Neural crest cell (in vitro differentiated cells): ENCODE measurements around the gene TANGO2. TPM values are rescaled to one million over a fixed set of nuclear protein-coding genes. Genes with fewer than 3 reads are reported as not detected.

Experiments
- DNase-seq: peaks from one replicate; pipeline ENCODE4 v3.0.0; 2021; ENCODE audit warnings: low read depth, mixed read lengths, low spot score
- H3K27ac Mint-ChIP-seq: one replicate; pipeline ENCODE4 v1.8.0; 2021; ENCODE audit warnings: mild to moderate bottlenecking, mixed read lengths; ENCODE audit not compliant: unreplicated experiment
- H3K27me3 Mint-ChIP-seq: 2 replicates; pipeline ENCODE4 v1.8.0; 2021; ENCODE audit warnings: low read depth, mild to moderate bottlenecking, mixed read lengths
- H3K36me3 Mint-ChIP-seq: 2 replicates; pipeline ENCODE4 v1.8.0; 2021; ENCODE audit warnings: low read depth, mild to moderate bottlenecking, mixed read lengths
- H3K4me1 Mint-ChIP-seq: 2 replicates; pipeline ENCODE4 v1.8.0; 2021; ENCODE audit warnings: mixed read lengths
- H3K4me3 Mint-ChIP-seq: one replicate; pipeline ENCODE4 v1.8.0; 2021; ENCODE audit warnings: mild to moderate bottlenecking, mixed read lengths
- H3K9me3 Mint-ChIP-seq: 2 replicates; pipeline ENCODE4 v1.8.0; 2021; ENCODE audit warnings: mixed read lengths
- total RNA-seq: library from RNA; stranded (reverse); gene quantifications from 2 replicates; pipeline ENCODE4 v1.2.1, GENCODE V29; 2021
- TF ChIP-seq, protein P1 (sequence below): fragments of 200-600 bp; sonication (generic); conservative IDR thresholded peaks from 2 replicates; pipeline ENCODE4 v1.5.0; 2021; ENCODE audit warnings: antibody characterized with exemption, mild to moderate bottlenecking

The TANGO2 gene
- total RNA-seq, 1 donor from 2014 or later, result 13.4 TPM

DNA sequence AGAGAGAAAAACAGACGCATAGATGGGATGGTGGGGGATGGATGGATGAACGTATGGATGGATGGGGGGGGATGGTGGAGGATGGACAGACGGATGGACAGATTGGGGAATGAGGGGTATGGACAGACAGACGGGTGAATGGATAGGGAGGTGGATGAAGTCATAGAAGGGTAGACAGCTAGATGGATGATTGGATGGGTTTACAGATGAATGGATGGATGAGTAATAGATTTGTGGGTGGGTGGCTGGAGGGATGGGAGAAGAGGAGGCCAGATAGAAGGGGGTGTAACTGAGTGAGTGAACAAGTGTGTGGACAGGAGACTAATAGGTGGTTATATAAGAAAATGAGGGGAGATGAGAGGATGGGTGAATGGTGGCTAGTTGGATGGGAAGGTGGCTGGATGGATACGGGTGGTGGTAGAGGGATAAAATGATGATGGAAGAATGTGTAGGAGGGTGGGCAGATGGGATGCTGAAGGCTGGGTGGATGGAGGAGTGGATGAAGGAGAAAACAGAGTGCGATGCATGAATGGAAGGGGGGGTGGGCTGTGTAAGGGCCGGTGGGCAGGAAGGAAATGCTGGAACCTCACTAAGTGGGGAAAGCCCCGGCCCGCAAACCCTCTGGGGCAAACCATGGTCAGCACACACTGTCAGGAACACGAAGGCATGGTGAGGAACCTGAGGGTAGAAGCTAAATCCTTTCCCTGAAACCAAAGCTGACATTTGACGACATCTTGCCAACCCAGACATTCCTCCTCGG lies 25.9 kb upstream of the TANGO2 start:
- peaks cover 3% of the 10 kb centered on the region for H3K9me3 Mint-ChIP-seq
- H3K27ac Mint-ChIP-seq, result peak overlapping the region; percentile 78
- no peaks in the 10 kb centered on the region for H3K27me3 Mint-ChIP-seq
- H3K4me3 Mint-ChIP-seq, result no peak overlapping the region
- no peak for DNase-seq
- no peaks in the 10 kb centered on the region for H3K36me3 Mint-ChIP-seq
- peaks cover 39% of the 10 kb centered on the region for H3K4me1 Mint-ChIP-seq
- TF ChIP-seq, protein P1, sequence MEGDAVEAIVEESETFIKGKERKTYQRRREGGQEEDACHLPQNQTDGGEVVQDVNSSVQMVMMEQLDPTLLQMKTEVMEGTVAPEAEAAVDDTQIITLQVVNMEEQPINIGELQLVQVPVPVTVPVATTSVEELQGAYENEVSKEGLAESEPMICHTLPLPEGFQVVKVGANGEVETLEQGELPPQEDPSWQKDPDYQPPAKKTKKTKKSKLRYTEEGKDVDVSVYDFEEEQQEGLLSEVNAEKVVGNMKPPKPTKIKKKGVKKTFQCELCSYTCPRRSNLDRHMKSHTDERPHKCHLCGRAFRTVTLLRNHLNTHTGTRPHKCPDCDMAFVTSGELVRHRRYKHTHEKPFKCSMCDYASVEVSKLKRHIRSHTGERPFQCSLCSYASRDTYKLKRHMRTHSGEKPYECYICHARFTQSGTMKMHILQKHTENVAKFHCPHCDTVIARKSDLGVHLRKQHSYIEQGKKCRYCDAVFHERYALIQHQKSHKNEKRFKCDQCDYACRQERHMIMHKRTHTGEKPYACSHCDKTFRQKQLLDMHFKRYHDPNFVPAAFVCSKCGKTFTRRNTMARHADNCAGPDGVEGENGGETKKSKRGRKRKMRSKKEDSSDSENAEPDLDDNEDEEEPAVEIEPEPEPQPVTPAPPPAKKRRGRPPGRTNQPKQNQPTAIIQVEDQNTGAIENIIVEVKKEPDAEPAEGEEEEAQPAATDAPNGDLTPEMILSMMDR, result no peak

DNA sequence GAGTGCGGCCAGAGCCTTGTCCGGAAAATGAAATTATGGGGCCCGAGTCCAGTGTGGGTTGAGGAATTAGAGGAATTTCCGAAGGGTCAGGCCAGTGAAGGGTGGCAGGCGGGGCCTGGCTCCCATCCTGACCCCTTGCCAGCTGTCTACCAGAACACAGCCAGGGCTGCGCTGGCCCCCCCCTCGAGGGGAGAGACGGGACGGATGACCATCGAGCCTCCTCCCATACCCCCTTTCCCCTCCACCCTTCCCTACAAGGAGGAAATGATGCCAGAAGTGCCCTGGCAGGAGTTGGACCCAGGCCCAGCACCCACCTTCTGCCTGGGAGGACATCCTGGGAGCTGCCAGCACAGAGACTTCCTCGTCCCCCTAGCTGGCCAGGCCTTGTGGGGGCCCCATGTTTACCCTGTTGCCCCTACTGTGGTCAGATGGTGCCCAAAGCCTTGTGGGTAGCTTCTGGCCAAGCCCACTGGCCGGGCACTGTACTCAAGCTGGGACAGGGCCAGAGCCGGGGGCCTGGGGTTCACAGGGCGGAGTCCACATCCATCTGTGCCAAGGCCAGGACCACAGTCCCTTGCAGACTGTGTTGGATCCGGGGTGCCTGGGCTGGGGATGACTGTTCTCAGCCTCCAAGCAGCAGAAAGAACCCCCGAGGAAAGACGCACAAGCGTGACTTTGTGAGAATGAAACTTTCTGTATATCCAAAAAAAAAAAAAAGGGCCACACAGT lies 25.1 kb upstream of the TANGO2 start:
- Mint-ChIP-seq H3K4me1 (peaks cover 47% of the 10 kb centered on the region), H3K27me3 (no peaks in the 10 kb centered on the region), H3K9me3 (peaks cover 3% of the 10 kb centered on the region), H3K4me3 (no peak overlapping the region), H3K36me3 (no peaks in the 10 kb centered on the region), H3K27ac (no peak overlapping the region)
- TF ChIP-seq, protein P1, result no peak
- DNase-seq, result no peak

DNA sequence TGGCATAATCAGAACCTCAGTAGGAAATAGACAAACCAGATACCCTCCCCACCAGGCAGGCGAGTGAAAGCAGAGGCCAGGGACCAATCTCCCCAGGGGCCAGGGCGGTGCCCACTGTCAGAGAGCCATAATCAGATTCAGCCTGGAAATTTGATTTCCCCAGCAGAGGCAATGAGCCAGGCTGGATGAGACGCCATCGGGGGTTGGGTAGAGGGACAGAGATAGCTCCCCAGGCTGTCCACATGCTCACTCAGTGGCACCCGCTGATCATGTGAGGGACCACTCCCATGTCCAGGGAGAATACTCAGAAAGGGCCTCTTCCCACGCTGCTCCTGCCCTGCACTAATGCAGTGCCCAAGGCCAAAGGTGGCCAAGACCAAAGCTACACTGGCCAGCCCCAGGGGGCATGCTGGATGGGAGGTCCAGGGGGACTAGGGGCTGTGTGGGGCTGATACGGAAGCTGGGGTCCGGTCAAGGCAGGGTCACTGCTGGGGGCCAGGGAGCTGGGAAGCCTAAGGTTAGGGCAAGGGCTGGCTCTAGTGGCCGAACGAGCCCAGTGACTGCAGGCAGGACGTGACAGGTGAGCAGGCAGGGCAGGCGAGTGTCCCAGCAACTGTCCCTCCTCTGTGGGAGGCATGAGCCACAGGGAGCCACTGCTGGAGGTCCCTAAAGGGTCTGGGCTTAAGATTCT lies 24.1 kb upstream of the TANGO2 start:
- H3K36me3 Mint-ChIP-seq, result no peaks in the 10 kb centered on the region
- TF ChIP-seq, protein P1, result no peak
- H3K27me3 Mint-ChIP-seq, result no peaks in the 10 kb centered on the region
- peaks cover 3% of the 10 kb centered on the region for H3K9me3 Mint-ChIP-seq
- H3K4me1 Mint-ChIP-seq, result peaks cover 58% of the 10 kb centered on the region
- peak overlapping the region; percentile 16 for H3K27ac Mint-ChIP-seq
- H3K4me3 Mint-ChIP-seq, result no peak overlapping the region
- no peak for DNase-seq

DNA sequence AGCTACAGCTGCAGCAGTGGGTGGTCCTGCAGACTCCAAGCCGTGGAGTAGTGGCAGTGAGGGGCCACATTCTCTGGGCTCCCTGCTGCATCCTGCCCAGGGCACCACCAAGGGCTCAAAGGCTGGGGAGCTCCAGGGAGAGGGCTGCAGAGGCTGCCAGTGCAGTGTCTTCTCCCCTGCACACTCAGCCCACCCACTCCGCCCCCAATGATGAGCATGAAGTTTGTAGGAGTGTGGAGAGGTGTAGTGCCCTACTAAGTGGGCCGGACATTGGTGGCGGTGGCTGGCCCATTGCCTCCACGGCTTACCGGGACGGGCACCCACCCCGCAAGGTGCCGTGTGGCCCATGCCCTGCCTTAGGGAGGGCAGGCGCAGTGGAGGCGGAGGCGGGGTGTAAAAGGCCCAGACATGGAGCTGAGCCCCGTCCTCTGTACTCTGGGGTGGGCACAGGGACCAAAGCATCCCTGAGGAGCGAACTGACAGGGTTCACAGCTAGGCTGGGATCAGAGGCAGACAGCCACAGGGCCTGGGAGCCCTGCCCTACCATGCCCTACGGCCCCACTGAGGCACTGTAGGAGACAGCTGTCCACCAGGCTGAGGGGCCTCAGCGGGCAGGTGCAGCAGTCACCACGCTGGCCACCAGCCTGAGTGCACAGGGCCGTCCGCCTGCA lies 23.2 kb upstream of the TANGO2 start:
- Mint-ChIP-seq H3K4me3 (no peak overlapping the region), H3K27me3 (no peaks in the 10 kb centered on the region), H3K27ac (peak overlapping the region; percentile 35), H3K4me1 (peaks cover 65% of the 10 kb centered on the region), H3K9me3 (peaks cover 3% of the 10 kb centered on the region), H3K36me3 (peaks cover under 1% of the 10 kb centered on the region)
- no peak for DNase-seq
- TF ChIP-seq, protein P1, result no peak
